HCT116 (cell line): ENCODE data around the gene LRRC75A. TPM values are rescaled to one million over a fixed set of nuclear protein-coding genes. Genes with fewer than 3 reads are reported as not detected.
A peak's percentile ranks its signal among the peaks of the same experiment; 100 is the strongest.

Experiments used
- ATAC-seq: fragments of 200-7000 bp; cut with Tn5 transposase; 2 replicates; pipeline ENCODE4 v1.9.1; 2020; ENCODE audit warnings: mild to moderate bottlenecking, moderate library complexity
- BruUV-seq: library from RNA; stranded (reverse); fragments of 400-500 nt; replicated peaks from 2 replicates; lab custom pipeline; 2021; lab: Mats Ljungman, UMichigan
- CTCF ChIA-PET: fragments of 300-600 bp; sonication (Branson Sonifier 250); formaldehyde crosslinking; loops from one replicate; lab custom pipeline; 2021; ENCODE audit warnings: antibody characterized with exemption; lab: Charles Lee
- POLR2A ChIA-PET: fragments of 300-600, 350-600 bp; sonication (Branson Sonifier 250); formaldehyde crosslinking; loops from one replicate; lab custom pipeline; 2021; ENCODE audit warnings: antibody characterized with exemption; lab: Charles Lee
- RAD21 ChIA-PET, 2 experiments: fragments of 300-600 bp; sonication (Branson Sonifier 250); formaldehyde crosslinking; loops; one replicate each; lab custom pipeline; 2023; ENCODE audit warnings: low total read pairs in 2 of 2; ENCODE audit not compliant: uncharacterized antibody in 2 of 2, unreplicated experiment in 2 of 2, low non-redundant PET in 1 of 2; lab: Charles Lee
- DNase-seq: peaks from one replicate; pipeline ENCODE4 v3.0.0-alpha.2; 2010; ENCODE audit warnings: low read depth, low spot score
- H2AFZ ChIP-seq: fragments of 200-600 bp; shearing (Covaris generic), sonication (generic); 2 replicates; pipeline ENCODE4 v1.6.1; 2017; ENCODE audit warnings: low read depth, mixed run types, mixed read lengths, antibody characterized with exemption, low read length; ENCODE audit not compliant: poor library complexity, severe bottlenecking
- H3K27ac ChIP-seq: 2 replicates; pipeline ENCODE4 v1.5.1; 2012; ENCODE audit warnings: low read depth, low read length
- H3K27me3 ChIP-seq: fragments of 200-600 bp; sonication (generic); 2 replicates; pipeline ENCODE4 v1.6.1; 2016; ENCODE audit warnings: mixed run types, low read length, mixed read lengths; ENCODE audit not compliant: insufficient read depth
- H3K36me3 ChIP-seq, 2 experiments: fragments of 200-500 bp in 1 of 2; fragments of 200-600 bp in 1 of 2; sonication (Bioruptor generic) in 1 of 2; sonication (generic) in 1 of 2; 2 replicates each; pipeline versions ENCODE4 v1.5.1 to v1.6.1; 2014 to 2016; ENCODE audit warnings: low read length in 2 of 2, inconsistent platforms in 1 of 2, mixed read lengths in 1 of 2, mixed run types in 1 of 2; ENCODE audit not compliant: insufficient read depth in 2 of 2, control insufficient read depth in 1 of 2
- H3K4me1 ChIP-seq, 2 experiments: fragments of 200-600 bp in 1 of 2; sonication (generic) in 1 of 2; 2 replicates each; pipeline versions ENCODE4 v1.5.1 to v1.6.1; 2012 to 2017; ENCODE audit warnings: low read length in 2 of 2, inconsistent platforms in 1 of 2, mild to moderate bottlenecking in 1 of 2, mixed read lengths in 1 of 2, mixed run types in 1 of 2, moderate library complexity in 1 of 2; ENCODE audit not compliant: insufficient read depth in 2 of 2, control insufficient read depth in 1 of 2
- H3K4me2 ChIP-seq: fragments of 200-600 bp; sonication (generic); 2 replicates; pipeline ENCODE4 v1.6.1; 2017; ENCODE audit warnings: mixed run types, low read length, mixed read lengths
- H3K4me3 ChIP-seq, 2 experiments: fragments of 200-600 bp in 1 of 2; sonication (generic) in 1 of 2; replicated peaks in 1 of 2; 2 replicates each; pipeline ENCODE4 v1.5.1; 2011 to 2016; ENCODE audit warnings: low read length in 2 of 2, control low read depth in 1 of 2, low read depth in 1 of 2, mild to moderate bottlenecking in 1 of 2, mixed read lengths in 1 of 2, mixed run types in 1 of 2
- H3K79me2 ChIP-seq: fragments of 200-600 bp; sonication (generic); 2 replicates; pipeline ENCODE4 v1.6.1; 2017; ENCODE audit warnings: mild to moderate bottlenecking, mixed run types, low read length, moderate library complexity, mixed read lengths; ENCODE audit not compliant: insufficient read depth
- H3K9ac ChIP-seq: fragments of 200-600 bp; sonication (generic); 2 replicates; pipeline ENCODE4 v1.6.1; 2016; ENCODE audit warnings: low read length, mixed read lengths
- H3K9me2 ChIP-seq: fragments of 200-600 bp; sonication (generic), shearing (Covaris generic); 2 replicates; pipeline ENCODE4 v1.6.1; 2017; ENCODE audit warnings: mixed run types, mild to moderate bottlenecking, moderate library complexity; ENCODE audit not compliant: insufficient read depth
- H3K9me3 ChIP-seq, 2 experiments: fragments of 200-500 bp in 1 of 2; fragments of 200-600 bp in 1 of 2; sonication (Bioruptor generic) in 1 of 2; sonication (generic) in 1 of 2; 2 replicates each; pipeline ENCODE4 v1.6.1; 2014 to 2017; ENCODE audit warnings: low read length in 2 of 2, mixed read lengths in 2 of 2, inconsistent platforms in 1 of 2, low read depth in 1 of 2, mild to moderate bottlenecking in 1 of 2, mixed run types in 1 of 2, moderate library complexity in 1 of 2; ENCODE audit not compliant: control insufficient read depth in 1 of 2, insufficient read depth in 1 of 2
- H4K20me1 ChIP-seq: fragments of 200-600 bp; sonication (generic), shearing (Covaris generic); 2 replicates; pipeline ENCODE4 v1.6.1; 2017; ENCODE audit warnings: mixed run types, mild to moderate bottlenecking, moderate library complexity; ENCODE audit not compliant: insufficient read depth
- CEBPB ChIP-seq: IDR thresholded peaks from 2 replicates; pipeline ENCODE4 v1.6.1; 2012; ENCODE audit warnings: low read depth
- EGR1 ChIP-seq: IDR thresholded peaks from 2 replicates; pipeline ENCODE4 v1.6.1; 2012; ENCODE audit warnings: low read depth
- ELF1 ChIP-seq: IDR thresholded peaks from 2 replicates; pipeline ENCODE4 v1.6.1; 2012; ENCODE audit warnings: low read depth, borderline replicate concordance
- EZH2 ChIP-seq: fragments of 200-600 bp; sonication (generic); IDR thresholded peaks from 2 replicates; pipeline ENCODE4 v1.6.1; 2017; ENCODE audit warnings: antibody characterized with exemption, mixed run types
- FOSL1 ChIP-seq: IDR thresholded peaks from 2 replicates; pipeline ENCODE4 v1.6.1; 2012; ENCODE audit warnings: low read depth
- JUND ChIP-seq: IDR thresholded peaks from 2 replicates; pipeline ENCODE4 v1.6.1; 2012
- POLR2A ChIP-seq: IDR thresholded peaks from 2 replicates; pipeline ENCODE4 v1.7.0; 2011; ENCODE audit warnings: borderline replicate concordance; ENCODE audit not compliant: insufficient read depth, insufficient read length; ENCODE audit errors: extremely low read depth
- POLR2AphosphoS5 ChIP-seq: IDR thresholded peaks from 2 replicates; pipeline ENCODE4 v1.6.1; 2011; ENCODE audit warnings: mild to moderate bottlenecking, low read depth, low read length, moderate library complexity
- RAD21 ChIP-seq: IDR thresholded peaks from 2 replicates; pipeline ENCODE4 v1.6.1; 2012; ENCODE audit warnings: low read depth, mild to moderate bottlenecking
- SIN3A ChIP-seq: IDR thresholded peaks from 2 replicates; pipeline ENCODE4 v1.6.1; 2012; ENCODE audit warnings: low read depth
- SP1 ChIP-seq: IDR thresholded peaks from 2 replicates; pipeline ENCODE4 v1.6.1; 2012; ENCODE audit warnings: low read depth
- SRF ChIP-seq: IDR thresholded peaks from 2 replicates; pipeline ENCODE4 v1.6.1; 2012; ENCODE audit warnings: low read depth
- TCF7L2 ChIP-seq: IDR thresholded peaks from 2 replicates; pipeline ENCODE4 v1.7.0; 2011; ENCODE audit warnings: borderline replicate concordance, inconsistent platforms; ENCODE audit not compliant: insufficient read depth, insufficient read length; ENCODE audit errors: extremely low read depth
- YY1 ChIP-seq: IDR thresholded peaks from 2 replicates; pipeline ENCODE4 v1.6.1; 2011; ENCODE audit warnings: low read length, low read depth, moderate library complexity, mild to moderate bottlenecking; ENCODE audit not compliant: insufficient replicate concordance; ENCODE audit errors: extremely low read depth
- ZNF274 ChIP-seq: fragments of 200-500 bp; sonication (Bioruptor generic); IDR thresholded peaks from 2 replicates; pipeline ENCODE4 v1.6.1; 2014; ENCODE audit warnings: mild to moderate bottlenecking, low read depth, low read length, inconsistent platforms
- intact Hi-C: fragments of 100-400 bp; cut with micrococcal nuclease; formaldehyde crosslinking; loops from 2 replicates; pipeline ENCODE4 v1.10.0; 2022
- total RNA-seq: library from RNA; stranded (reverse); gene quantifications from one replicate; pipeline ENCODE4 v1.2.1, GENCODE V29; 2021; ENCODE audit not compliant: unreplicated experiment
- TF ChIP-seq, protein P1 (sequence below): IDR thresholded peaks from 2 replicates; pipeline ENCODE4 v1.6.1; 2012
- TF ChIP-seq, protein P2 (sequence below): IDR thresholded peaks from 2 replicates; pipeline ENCODE4 v1.6.1; 2011; ENCODE audit warnings: mild to moderate bottlenecking, low read length, moderate library complexity; ENCODE audit not compliant: insufficient replicate concordance; ENCODE audit errors: extremely low read depth
- TF ChIP-seq, protein P3 (sequence below): IDR thresholded peaks from 2 replicates; pipeline ENCODE4 v1.6.1; 2012

Gene LRRC75A
- total RNA-seq, 1 experiment from 2014 or later = 2.3 TPM

DNA sequence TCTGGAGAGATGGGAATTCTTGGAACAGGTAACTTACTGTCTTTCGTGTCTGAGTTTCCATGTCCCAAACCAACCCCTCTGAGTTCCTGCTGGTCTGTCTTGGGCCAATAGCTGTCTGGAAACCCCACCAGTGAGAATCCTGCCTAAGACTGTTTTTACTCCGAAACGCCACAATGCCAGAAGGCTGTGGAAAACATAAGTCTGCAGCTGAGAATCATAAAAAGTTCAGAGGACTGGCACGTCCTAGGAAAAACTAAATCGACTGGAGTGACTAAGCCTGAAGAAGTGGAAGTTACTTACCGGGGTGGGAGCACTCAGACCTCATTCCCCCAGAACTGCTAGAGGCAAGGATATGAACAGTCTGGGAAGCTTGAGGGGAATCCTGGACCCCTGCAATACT lies 13.3 kb downstream of the LRRC75A start:
- BruUV-seq = no TSS peak
- H2AFZ ChIP-seq = no peak overlapping the region
- H3K4me1 ChIP-seq = peaks cover 14 to 25% of the 10 kb centered on the region in 2 experiments
- H3K4me3 ChIP-seq = no peak overlapping the region
- H3K27ac ChIP-seq = no peak overlapping the region
- CTCF ChIA-PET = no interaction called here
- DNase-seq = no peak
- POLR2A ChIA-PET = no interaction called here
- no peak overlapping the region for H3K4me2 ChIP-seq
- H3K36me3 ChIP-seq = no peaks in the 10 kb centered on the region
- intact Hi-C loops = no loop called here
- no peaks in the 10 kb centered on the region for H3K79me2 ChIP-seq
- RAD21 ChIA-PET = no interaction called here
- no peak for ATAC-seq
- H3K9me3 ChIP-seq = no peaks in the 10 kb centered on the region
- H3K27me3 ChIP-seq = no peaks in the 10 kb centered on the region
- no peaks in the 10 kb centered on the region for H4K20me1 ChIP-seq
- TF ChIP-seq, protein P1, sequence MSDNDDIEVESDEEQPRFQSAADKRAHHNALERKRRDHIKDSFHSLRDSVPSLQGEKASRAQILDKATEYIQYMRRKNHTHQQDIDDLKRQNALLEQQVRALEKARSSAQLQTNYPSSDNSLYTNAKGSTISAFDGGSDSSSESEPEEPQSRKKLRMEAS = no peak
- TF ChIP-seq, all 23 proteins: peak for 0
- Histone ChIP-seq H3K9me2 (no peaks in the 10 kb centered on the region), H3K9ac (no peak overlapping the region)

DNA sequence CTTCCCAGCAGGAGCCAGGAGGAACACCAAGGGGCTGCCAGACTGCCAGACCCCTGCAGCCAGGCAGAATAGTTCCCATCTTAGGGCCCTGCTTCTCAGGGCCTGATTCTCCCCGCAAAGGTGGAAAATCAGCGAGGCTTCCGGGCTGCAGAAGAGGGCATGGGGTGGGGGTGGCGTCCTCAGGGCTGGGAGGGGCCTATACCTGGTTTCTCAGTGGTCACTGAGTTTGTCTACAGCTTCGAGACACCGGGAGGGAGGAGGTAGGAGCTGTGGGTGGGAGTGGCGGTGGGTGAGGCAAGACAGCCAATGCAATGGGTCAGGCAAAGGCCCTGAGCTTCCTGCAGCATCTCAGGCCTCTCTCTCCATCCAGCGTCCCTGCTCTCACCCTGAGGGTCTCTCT lies 14.3 kb downstream of the LRRC75A start:
- no peaks in the 10 kb centered on the region for H3K9me2 ChIP-seq
- CTCF ChIA-PET = interaction anchor here (1.0 kb wide), 1 partner anchor 14 kb away, joined by 3 read pairs; the partner anchor contains the start of gene LRRC75A
- no TSS peak for BruUV-seq
- H3K9me3 ChIP-seq = no peaks in the 10 kb centered on the region
- H3K27ac ChIP-seq = peak overlapping the region; percentile 60
- no peaks in the 10 kb centered on the region for H4K20me1 ChIP-seq
- no peaks in the 10 kb centered on the region for H3K27me3 ChIP-seq
- DNase-seq (no peak), ATAC-seq (peak; percentile 58)
- peaks cover 14 to 25% of the 10 kb centered on the region in 2 experiments for H3K4me1 ChIP-seq
- H3K4me3 ChIP-seq = peak overlapping the region in 1 of 2 experiments; percentile 42; a peak in 2 of 4 replicates
- no peak overlapping the region for H2AFZ ChIP-seq
- intact Hi-C loops = no loop called here
- no peaks in the 10 kb centered on the region for H3K79me2 ChIP-seq
- peak overlapping the region; percentile 43 for H3K9ac ChIP-seq
- RAD21 ChIA-PET = no interaction called here
- POLR2A ChIA-PET = interaction anchor here (1.5 kb wide), 1 partner anchor 39 kb away, joined by 4 read pairs; no protein-coding TSS in a partner anchor
- TF ChIP-seq SP1 (no peak), ELF1 (no peak), EZH2 (no peak), SRF (no peak), TCF7L2 (no peak), CEBPB (no peak), SIN3A (no peak), YY1 (no peak), JUND (no peak), POLR2A (no peak), EGR1 (no peak), FOSL1 (no peak), ZNF274 (no peak), POLR2AphosphoS5 (no peak), RAD21 (no peak)
- TF ChIP-seq, protein P2, sequence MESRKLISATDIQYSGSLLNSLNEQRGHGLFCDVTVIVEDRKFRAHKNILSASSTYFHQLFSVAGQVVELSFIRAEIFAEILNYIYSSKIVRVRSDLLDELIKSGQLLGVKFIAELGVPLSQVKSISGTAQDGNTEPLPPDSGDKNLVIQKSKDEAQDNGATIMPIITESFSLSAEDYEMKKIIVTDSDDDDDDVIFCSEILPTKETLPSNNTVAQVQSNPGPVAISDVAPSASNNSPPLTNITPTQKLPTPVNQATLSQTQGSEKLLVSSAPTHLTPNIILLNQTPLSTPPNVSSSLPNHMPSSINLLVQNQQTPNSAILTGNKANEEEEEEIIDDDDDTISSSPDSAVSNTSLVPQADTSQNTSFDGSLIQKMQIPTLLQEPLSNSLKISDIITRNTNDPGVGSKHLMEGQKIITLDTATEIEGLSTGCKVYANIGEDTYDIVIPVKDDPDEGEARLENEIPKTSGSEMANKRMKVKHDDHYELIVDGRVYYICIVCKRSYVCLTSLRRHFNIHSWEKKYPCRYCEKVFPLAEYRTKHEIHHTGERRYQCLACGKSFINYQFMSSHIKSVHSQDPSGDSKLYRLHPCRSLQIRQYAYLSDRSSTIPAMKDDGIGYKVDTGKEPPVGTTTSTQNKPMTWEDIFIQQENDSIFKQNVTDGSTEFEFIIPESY = no peak
- TF ChIP-seq, protein P3, sequence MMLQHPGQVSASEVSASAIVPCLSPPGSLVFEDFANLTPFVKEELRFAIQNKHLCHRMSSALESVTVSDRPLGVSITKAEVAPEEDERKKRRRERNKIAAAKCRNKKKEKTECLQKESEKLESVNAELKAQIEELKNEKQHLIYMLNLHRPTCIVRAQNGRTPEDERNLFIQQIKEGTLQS = no peak
- TF ChIP-seq, protein P1 = no peak
- TF ChIP-seq, all 23 proteins: peak for 0
- no peaks in the 10 kb centered on the region for H3K36me3 ChIP-seq
- H3K4me2 ChIP-seq = peak overlapping the region; percentile 80
